A549 (cell line): ENCODE measurements around the gene PIM3. TPM values are rescaled to one million over a fixed set of nuclear protein-coding genes. Genes with fewer than 3 reads are reported as not detected.
A peak's percentile ranks its signal among the peaks of the same experiment; 100 is the strongest.

ENCODE experiments used
- ATAC-seq, 2 experiments: fragments of 200-7000 bp in 1 of 2; fragments of >200 bp in 1 of 2; cut with Nextera tagmentation in 1 of 2; cut with Tn5 transposase in 1 of 2; 3 replicates each; pipeline versions ENCODE4 v1.8.0 to v1.9.1; 2018 to 2020; ENCODE audit warnings: mild to moderate bottlenecking in 1 of 2, moderate library complexity in 1 of 2
- CTCF ChIA-PET: fragments of 300-600 bp; sonication (Branson Sonifier 250); formaldehyde crosslinking; extraction: SDS; loops from one replicate; lab custom pipeline; 2021; ENCODE audit warnings: antibody characterized with exemption, inconsistent platforms; lab: Yijun Ruan, JAX
- POLR2A ChIA-PET: fragments of 350-600 bp; formaldehyde crosslinking; extraction: SDS; loops from one replicate; lab custom pipeline; 2021; ENCODE audit warnings: antibody characterized with exemption, inconsistent platforms; lab: Yijun Ruan, JAX
- DNase-seq, 2 experiments: peaks; one replicate each; pipeline versions ENCODE4 v3.0.0 to v3.0.0-alpha.2; 2011 to 2016; ENCODE audit warnings: low read depth in 1 of 2, low spot score in 1 of 2
- FAIRE-seq: peaks from 2 replicates; lab custom pipeline; 2011; peaks lifted over from hg19 to GRCh38; lab: Jason Lieb, UNC
- H3K27ac ChIP-seq, 2 experiments: fragments of >200 bp; sonication (Bioruptor Twin); formaldehyde crosslinking; 3 replicates each; pipeline ENCODE4 v1.5.1; 2016 to 2017
- H3K4me1 ChIP-seq: fragments of >200 bp; sonication (Bioruptor Twin); formaldehyde crosslinking; 3 replicates; pipeline ENCODE4 v1.6.1; 2016
- H3K4me2 ChIP-seq: fragments of >200 bp; sonication (Bioruptor Twin); formaldehyde crosslinking; 3 replicates; pipeline ENCODE4 v1.6.1; 2016
- H3K4me3 ChIP-seq: fragments of >200 bp; sonication (Bioruptor Twin); formaldehyde crosslinking; 3 replicates; pipeline ENCODE4 v1.5.1; 2016
- H3K9me3 ChIP-seq: fragments of >200 bp; sonication (Bioruptor Twin); formaldehyde crosslinking; 3 replicates; pipeline ENCODE4 v1.6.1; 2016
- FOSB ChIP-seq: fragments of 250-450 bp; sonication (Bioruptor Pico); IDR thresholded peaks from 2 replicates; pipeline ENCODE4 v1.5.0; 2020; ENCODE audit warnings: mild to moderate bottlenecking, moderate library complexity
- HDAC2 ChIP-seq: fragments of 200-600 bp; sonication (generic); IDR thresholded peaks from 2 replicates; pipeline ENCODE4 v1.6.1; 2016
- HOXB5 ChIP-seq: fragments of 250-450 bp; sonication (Bioruptor Pico); IDR thresholded peaks from 2 replicates; pipeline ENCODE4 v1.5.0; 2020; ENCODE audit warnings: mild to moderate bottlenecking, moderate library complexity
- JUNB ChIP-seq: fragments of >200 bp; sonication (Bioruptor Twin); formaldehyde crosslinking; IDR thresholded peaks from 2 replicates; pipeline ENCODE4 v1.6.1; 2016
- RAD21 ChIP-seq, 2 experiments: fragments of >200 bp in 1 of 2; sonication (Bioruptor Twin) in 1 of 2; formaldehyde crosslinking in 1 of 2; IDR thresholded peaks in 1 of 2; conservative IDR thresholded peaks in 1 of 2; 2 replicates in 1 of 2; 3 replicates in 1 of 2; pipeline ENCODE4 v1.6.1; 2012 to 2018; ENCODE audit warnings: inconsistent platforms in 1 of 2
- ZSCAN20 ChIP-seq: fragments of 250-450 bp; sonication (Bioruptor Pico); IDR thresholded peaks from 2 replicates; pipeline ENCODE4 v1.8.0; 2022; ENCODE audit warnings: mild to moderate bottlenecking, moderate library complexity
- WGBS: methylation state at CpG from one replicate; pipeline ENCODE4 v1.1.6; 2017; ENCODE audit errors: missing lambda C conversion rate; 5-methylcytosine and 5-hydroxymethylcytosine counted together
- polyA plus RNA-seq, 4 experiments: library from polyadenylated mRNA; depleted of rRNA in 3 of 4; stranded (reverse); fragments of >200 nt; fragmentation: RNase III in 1 of 4; extraction: RNeasy Plus Mini Kit Qiagen cat#74134 plus additional on column Dnase treatment in 1 of 4; gene quantifications; 2 replicates in 3 of 4; 3 replicates in 1 of 4; pipeline ENCODE4 v1.2.3, GENCODE V29; 2011 to 2017
- TF ChIP-seq, protein P1 (sequence below): fragments of >200 bp; sonication (Bioruptor Twin); formaldehyde crosslinking; IDR thresholded peaks from 3 replicates; pipeline ENCODE4 v1.5.1; 2016
- TF ChIP-seq, protein P2 (sequence below): fragments of >200 bp; sonication (Bioruptor Twin); formaldehyde crosslinking; IDR thresholded peaks from 2 replicates; pipeline ENCODE4 v1.6.1; 2016
- TF ChIP-seq, protein P3 (sequence below): fragments of 450-650 bp; IDR thresholded peaks from 2 replicates; pipeline ENCODE4 v1.6.1; 2014; ENCODE audit warnings: antibody characterized with exemption
- TF ChIP-seq, protein P4 (sequence below): fragments of 250-450 bp; sonication (Bioruptor Pico); IDR thresholded peaks from 2 replicates; pipeline ENCODE4 v1.5.0; 2020; ENCODE audit warnings: low read depth, mild to moderate bottlenecking, moderate library complexity
- TF ChIP-seq, protein P5 (sequence below): IDR thresholded peaks from 2 replicates; pipeline ENCODE4 v1.6.1; 2012; ENCODE audit warnings: low read depth, borderline replicate concordance

PIM3 gene
- polyA plus RNA-seq, 2 of the 4 experiments (the other 2 are of a cell fraction), result 4.4 to 11.3 TPM

DNA sequence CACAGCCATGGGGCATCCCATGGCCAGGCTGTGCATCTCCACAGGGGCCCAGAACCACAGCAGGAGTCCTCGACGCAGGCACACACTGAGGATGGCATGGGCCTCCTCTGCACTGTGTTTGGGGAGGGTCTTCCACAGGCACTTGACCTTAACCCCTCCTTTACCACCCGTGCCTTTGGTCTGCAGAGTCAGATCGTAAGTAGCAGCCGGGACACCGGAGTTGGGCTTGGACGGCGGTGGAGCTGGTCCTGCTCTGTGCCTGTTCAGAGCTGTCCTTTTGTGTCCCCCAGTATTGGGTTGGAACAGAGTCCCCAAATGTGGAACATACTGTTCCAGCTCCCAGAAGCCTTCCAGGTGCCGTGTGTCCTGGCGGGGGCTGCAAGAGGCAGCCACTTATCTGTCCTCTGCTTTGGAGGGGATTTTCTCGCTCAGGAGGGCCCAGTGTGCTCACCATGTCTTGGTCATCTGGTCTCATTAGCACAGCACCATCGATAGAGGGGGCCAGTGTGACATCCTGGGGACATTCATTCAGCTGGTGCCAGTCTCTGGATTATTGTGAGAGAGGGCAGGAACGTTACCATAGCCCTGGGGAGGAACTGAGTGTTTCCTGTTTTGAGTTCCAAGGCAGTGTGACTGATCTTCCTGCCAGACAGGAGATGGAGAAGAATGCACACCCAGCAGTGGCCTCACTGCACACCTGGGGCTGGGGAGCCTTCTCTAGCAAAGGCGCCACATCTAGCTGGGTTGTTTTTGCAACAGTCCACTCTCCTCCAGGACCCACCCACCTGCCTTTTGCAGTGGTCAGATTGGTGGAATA lies 29.8 kb upstream of the PIM3 start:
- Histone ChIP-seq H3K4me1 (peaks cover 20% of the 10 kb centered on the region), H3K4me2 (no peak overlapping the region), H3K9me3 (no peaks in the 10 kb centered on the region), H3K4me3 (no peak overlapping the region), H3K27ac (no peak overlapping the region)
- CTCF ChIA-PET, result interaction anchor here (0.6 to 3.6 kb wide), 25 partner anchors 9 to 306 kb away, joined by 3 to 49 read pairs (median 4); no protein-coding TSS in a partner anchor
- peak in 1 of 2 experiments; percentile 77 for DNase-seq
- POLR2A ChIA-PET, result interaction anchor here (2.0 kb wide), 1 partner anchor 100 kb away, joined by 7 read pairs; no protein-coding TSS in a partner anchor
- 55% methylated on average over 12 of the region's 14 CpGs for WGBS
- FAIRE-seq, result no peak
- TF ChIP-seq RAD21 (conservative IDR thresholded peaks at IDR 0.05 in 1 of 2, IDR thresholded peaks at IDR 0.05 in 1 of 2) (peak; percentile 46 to 76), JUNB (no peak)
- TF ChIP-seq, protein P1, sequence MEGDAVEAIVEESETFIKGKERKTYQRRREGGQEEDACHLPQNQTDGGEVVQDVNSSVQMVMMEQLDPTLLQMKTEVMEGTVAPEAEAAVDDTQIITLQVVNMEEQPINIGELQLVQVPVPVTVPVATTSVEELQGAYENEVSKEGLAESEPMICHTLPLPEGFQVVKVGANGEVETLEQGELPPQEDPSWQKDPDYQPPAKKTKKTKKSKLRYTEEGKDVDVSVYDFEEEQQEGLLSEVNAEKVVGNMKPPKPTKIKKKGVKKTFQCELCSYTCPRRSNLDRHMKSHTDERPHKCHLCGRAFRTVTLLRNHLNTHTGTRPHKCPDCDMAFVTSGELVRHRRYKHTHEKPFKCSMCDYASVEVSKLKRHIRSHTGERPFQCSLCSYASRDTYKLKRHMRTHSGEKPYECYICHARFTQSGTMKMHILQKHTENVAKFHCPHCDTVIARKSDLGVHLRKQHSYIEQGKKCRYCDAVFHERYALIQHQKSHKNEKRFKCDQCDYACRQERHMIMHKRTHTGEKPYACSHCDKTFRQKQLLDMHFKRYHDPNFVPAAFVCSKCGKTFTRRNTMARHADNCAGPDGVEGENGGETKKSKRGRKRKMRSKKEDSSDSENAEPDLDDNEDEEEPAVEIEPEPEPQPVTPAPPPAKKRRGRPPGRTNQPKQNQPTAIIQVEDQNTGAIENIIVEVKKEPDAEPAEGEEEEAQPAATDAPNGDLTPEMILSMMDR, result peak; percentile 37; the same call in 2 of the 3 replicates
- peak; percentile 60 to 67 for ATAC-seq

DNA sequence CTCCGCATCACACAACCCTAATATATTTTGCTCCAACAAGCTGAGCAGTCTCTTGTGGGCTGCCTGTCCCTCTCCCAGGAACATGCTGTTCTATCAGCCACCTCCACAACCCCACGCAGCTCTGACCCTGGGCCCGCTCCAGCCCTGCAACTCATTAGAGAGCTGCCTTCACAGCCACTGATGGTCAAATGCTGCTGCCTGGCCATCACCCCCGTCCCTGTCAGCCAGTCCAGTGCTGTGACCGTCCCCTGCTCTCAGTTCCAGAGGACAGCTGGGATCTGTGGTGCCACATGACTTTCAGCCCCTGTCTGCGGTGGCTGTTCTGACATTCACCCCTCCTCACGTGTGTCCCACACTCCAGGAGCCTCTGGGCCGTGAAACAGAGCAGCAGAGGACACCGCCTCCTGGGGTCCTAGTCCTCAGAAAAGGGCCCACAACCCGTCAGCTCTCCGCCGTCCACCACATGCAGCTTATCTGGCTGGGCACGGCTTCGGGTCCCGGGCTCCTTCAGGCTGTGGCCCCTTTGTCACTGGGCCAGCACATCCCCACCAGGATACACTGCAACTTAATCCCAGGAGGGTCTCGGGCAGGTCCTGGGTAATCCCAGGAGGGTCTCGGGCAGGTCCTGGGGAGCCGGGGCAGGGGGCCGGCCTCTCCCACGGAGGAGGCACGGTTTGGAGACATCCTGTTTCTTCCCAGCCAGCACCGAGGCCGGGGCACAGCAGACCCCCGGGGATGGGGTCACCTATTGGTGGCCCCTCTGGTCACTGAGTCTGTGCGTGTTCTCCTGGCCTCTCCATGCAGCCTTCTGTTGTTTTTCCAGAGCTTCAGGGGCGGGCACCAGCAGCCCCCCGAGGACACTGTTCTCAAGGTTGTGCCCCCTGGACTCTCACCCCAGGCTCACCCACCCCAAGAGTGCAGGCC lies 27.1 kb upstream of the PIM3 start:
- Histone ChIP-seq H3K4me1 (peaks cover 29% of the 10 kb centered on the region), H3K9me3 (no peaks in the 10 kb centered on the region), H3K4me3 (no peak overlapping the region), H3K4me2 (peak overlapping the region; percentile 96; the same call in 2 of the 3 replicates), H3K27ac (peak overlapping the region; percentile 93 to 96)
- DNase-seq, result no peak
- FAIRE-seq, result no peak
- 90% methylated on average over 17 of the region's 27 CpGs for WGBS
- ChIA-PET CTCF (interaction anchor here (1.0 to 2.3 kb wide), 4 partner anchors 10 to 97 kb away, joined by 3 to 19 read pairs (median 4); no protein-coding TSS in a partner anchor), POLR2A (interaction anchor here (0.7 to 1.0 kb wide), 2 partner anchors 27 to 674 kb away, joined by 3 read pairs; partner anchors contain the start of gene PIM3)
- no peak for ATAC-seq
- TF ChIP-seq ZSCAN20 (CRISPR knock-in tag) (no peak), FOSB (CRISPR knock-in tag) (no peak), HDAC2 (no peak), HOXB5 (no peak)
- TF ChIP-seq, protein P2, sequence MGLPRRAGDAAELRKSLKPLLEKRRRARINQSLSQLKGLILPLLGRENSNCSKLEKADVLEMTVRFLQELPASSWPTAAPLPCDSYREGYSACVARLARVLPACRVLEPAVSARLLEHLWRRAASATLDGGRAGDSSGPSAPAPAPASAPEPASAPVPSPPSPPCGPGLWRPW, result no peak
- TF ChIP-seq, protein P3, sequence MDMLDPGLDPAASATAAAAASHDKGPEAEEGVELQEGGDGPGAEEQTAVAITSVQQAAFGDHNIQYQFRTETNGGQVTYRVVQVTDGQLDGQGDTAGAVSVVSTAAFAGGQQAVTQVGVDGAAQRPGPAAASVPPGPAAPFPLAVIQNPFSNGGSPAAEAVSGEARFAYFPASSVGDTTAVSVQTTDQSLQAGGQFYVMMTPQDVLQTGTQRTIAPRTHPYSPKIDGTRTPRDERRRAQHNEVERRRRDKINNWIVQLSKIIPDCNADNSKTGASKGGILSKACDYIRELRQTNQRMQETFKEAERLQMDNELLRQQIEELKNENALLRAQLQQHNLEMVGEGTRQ, result no peak
- TF ChIP-seq, protein P4, sequence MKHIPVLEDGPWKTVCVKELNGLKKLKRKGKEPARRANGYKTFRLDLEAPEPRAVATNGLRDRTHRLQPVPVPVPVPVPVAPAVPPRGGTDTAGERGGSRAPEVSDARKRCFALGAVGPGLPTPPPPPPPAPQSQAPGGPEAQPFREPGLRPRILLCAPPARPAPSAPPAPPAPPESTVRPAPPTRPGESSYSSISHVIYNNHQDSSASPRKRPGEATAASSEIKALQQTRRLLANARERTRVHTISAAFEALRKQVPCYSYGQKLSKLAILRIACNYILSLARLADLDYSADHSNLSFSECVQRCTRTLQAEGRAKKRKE, result no peak
- TF ChIP-seq, protein P5, sequence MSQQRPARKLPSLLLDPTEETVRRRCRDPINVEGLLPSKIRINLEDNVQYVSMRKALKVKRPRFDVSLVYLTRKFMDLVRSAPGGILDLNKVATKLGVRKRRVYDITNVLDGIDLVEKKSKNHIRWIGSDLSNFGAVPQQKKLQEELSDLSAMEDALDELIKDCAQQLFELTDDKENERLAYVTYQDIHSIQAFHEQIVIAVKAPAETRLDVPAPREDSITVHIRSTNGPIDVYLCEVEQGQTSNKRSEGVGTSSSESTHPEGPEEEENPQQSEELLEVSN, result no peak
